Stomach (tissue), 9 donors: ENCODE measurements around the gene KSR2. TPM values are rescaled to one million over a fixed set of nuclear protein-coding genes. Genes with fewer than 3 reads are reported as not detected.

Experiments used
- DNase-seq, 2 donors: peaks; one replicate each; pipeline versions ENCODE4 v3.0.0 to v3.0.0-alpha.2; 2013 to 2019
- H3K27ac ChIP-seq, 5 donors: fragments of 200-600 bp in 4 of 5; sonication (generic) in 4 of 5; one replicate each; pipeline ENCODE4 v1.5.1; 2013 to 2019; ENCODE audit warnings: mild to moderate bottlenecking in 1 of 5, moderate library complexity in 1 of 5
- H3K27me3 ChIP-seq, 3 donors: fragments of 200-600 bp; sonication (generic); one replicate each; pipeline ENCODE4 v1.5.1; 2017 to 2019; ENCODE audit warnings: mixed run types in 1 of 3
- H3K36me3 ChIP-seq, 4 donors: fragments of 200-600 bp; sonication (generic); 1 replicate in 3 of 4; 2 replicates in 1 of 4; pipeline ENCODE4 v1.5.1; 2016 to 2019
- H3K4me1 ChIP-seq, 4 donors: fragments of 200-600 bp; sonication (generic); one replicate each; pipeline ENCODE4 v1.5.1; 2016 to 2019
- H3K4me3 ChIP-seq, 4 donors: fragments of 200-600 bp; sonication (generic) in 3 of 4; one replicate each; pipeline ENCODE4 v1.5.1; 2016 to 2019; ENCODE audit warnings: mild to moderate bottlenecking in 1 of 4
- H3K9me3 ChIP-seq, 4 donors: fragments of 200-600 bp; sonication (generic); one replicate each; pipeline ENCODE4 v1.5.1; 2016 to 2019
- CTCF ChIP-seq, 7 experiments: fragments of 450-650 bp in 4 of 7; fragments of 200-600 bp in 3 of 7; sonication (generic) in 3 of 7; IDR thresholded peaks; one replicate each; pipeline ENCODE4 v1.5.1; 2016 to 2019; ENCODE audit warnings: antibody characterized with exemption in 7 of 7, control low read depth in 2 of 7, mild to moderate bottlenecking in 1 of 7
- EP300 ChIP-seq: sonication (generic); formaldehyde crosslinking; IDR thresholded peaks from one replicate; pipeline ENCODE4 v1.6.1; 2017; ENCODE audit warnings: antibody characterized with exemption
- POLR2A ChIP-seq, 4 donors: fragments of 450-650 bp; IDR thresholded peaks; one replicate each; pipeline ENCODE4 v1.6.1; 2016; ENCODE audit warnings: antibody characterized with exemption in 4 of 4, control low read depth in 2 of 4, mild to moderate bottlenecking in 1 of 4, moderate library complexity in 1 of 4
- POLR2AphosphoS5 ChIP-seq, 3 donors: sonication (generic); formaldehyde crosslinking; IDR thresholded peaks; one replicate each; pipeline ENCODE4 v1.6.1; 2016; ENCODE audit warnings: antibody characterized with exemption in 3 of 3
- WGBS, 5 donors: extraction: QIAGEN DNeasy Blood & Tissue Kit in 3 of 5; methylation state at CpG; one replicate each; pipeline versions ENCODE4 v1.1.5 to v1.1.7; 2013 to 2018; 5-methylcytosine and 5-hydroxymethylcytosine counted together
- intact Hi-C: fragments of 100-400 bp; cut with DNase I; formaldehyde crosslinking; loops from one replicate; pipeline ENCODE4 v1.15.1; 2023; ENCODE audit warnings: low total_unique reads
- polyA plus RNA-seq, 3 donors: library from polyadenylated mRNA; stranded (reverse); fragments of 200-250 nt; gene quantifications; one replicate each; pipeline ENCODE4 v1.2.3, GENCODE V29; 2013
- total RNA-seq, 5 donors: library from RNA; depleted of rRNA; stranded (reverse); fragments of >200 nt; gene quantifications; one replicate each; pipeline versions ENCODE4 v1.1.0 to v1.2.3, GENCODE V29; 2014 to 2016
- donor health status: healthy with polysubstance abuse.
- donor health status: Bipolar disorder and iron deficiency.
- donor health status: healthy.

The KSR2 gene
- total and polyA plus RNA-seq, 8 donors, result 0.03 to 1.4 (median 0.26) TPM; not detected in 2

- no peaks in the 10 kb centered on the region for H3K4me1 ChIP-seq
- no peaks in the 10 kb centered on the region for H3K9me3 ChIP-seq
- H3K27ac ChIP-seq, result no peak overlapping the region
- peak in 1 of 2 donors; percentile 7 for DNase-seq
- no peaks in the 10 kb centered on the region for H3K27me3 ChIP-seq
- no peak for TF ChIP-seq CTCF (IDR thresholded peaks at IDR 0.05)
- no peak for TF ChIP-seq POLR2AphosphoS5 (IDR thresholded peaks at IDR 0.05)
- no peak for TF ChIP-seq POLR2A (IDR thresholded peaks at IDR 0.05)
- no peak for TF ChIP-seq EP300
- 66 to 80% (median 72%) methylated on average over 4 of the region's 4 CpGs for WGBS, 5 donors
- H3K36me3 ChIP-seq, result no peaks in the 10 kb centered on the region
- intact Hi-C loops, result no loop called here
- no peak overlapping the region for H3K4me3 ChIP-seq
These were observed 266.0 kb downstream of the KSR2 start for GRCh38 chr12:117702741-117703140.

GRCh38 chr12:117699575-117699974 is 269.2 kb downstream of the KSR2 start:
- Histone ChIP-seq H3K4me1 (no peaks in the 10 kb centered on the region), H3K4me3 (no peak overlapping the region), H3K27ac (no peak overlapping the region), H3K27me3 (no peaks in the 10 kb centered on the region), H3K36me3 (no peaks in the 10 kb centered on the region), H3K9me3 (no peaks in the 10 kb centered on the region)
- DNase-seq, result no peak
- TF ChIP-seq EP300 (no peak), POLR2A (IDR thresholded peaks at IDR 0.05) (no peak), CTCF (IDR thresholded peaks at IDR 0.05) (no peak), POLR2AphosphoS5 (IDR thresholded peaks at IDR 0.05) (no peak)
- WGBS, 5 donors, result 69 to 91% (median 85%) methylated on average over 5 of the region's 5 CpGs
- intact Hi-C loops, result no loop called here

- no peak for TF ChIP-seq EP300
- no peak for TF ChIP-seq POLR2A (IDR thresholded peaks at IDR 0.05)
- no peak for TF ChIP-seq CTCF (IDR thresholded peaks at IDR 0.05)
- no peak for TF ChIP-seq POLR2AphosphoS5 (IDR thresholded peaks at IDR 0.05)
- no peak overlapping the region for H3K4me3 ChIP-seq
- whole genome bisulfite sequencing, 5 donors, result 90 to 98% (median 95%) methylated on average over 1 of the region's 1 CpG
- peaks cover 0 to 3% (median 0%) of the 10 kb centered on the region in 4 donors for H3K9me3 ChIP-seq
- H3K27me3 ChIP-seq, result no peaks in the 10 kb centered on the region
- no peak for DNase-seq
- no peak overlapping the region for H3K27ac ChIP-seq
- H3K4me1 ChIP-seq, result no peaks in the 10 kb centered on the region
- no peaks in the 10 kb centered on the region for H3K36me3 ChIP-seq
- intact Hi-C loops, result no loop called here
These were observed 269.7 kb downstream of the KSR2 start for GRCh38 chr12:117699118-117699517.

GRCh38 chr12:117695956-117696355 is 272.8 kb downstream of the KSR2 start:
- DNase-seq, result no peak
- Histone ChIP-seq H3K9me3 (peaks cover 0 to 18% (median 0%) of the 10 kb centered on the region in 4 donors), H3K36me3 (no peaks in the 10 kb centered on the region), H3K27me3 (no peaks in the 10 kb centered on the region), H3K4me1 (no peaks in the 10 kb centered on the region), H3K27ac (no peak overlapping the region), H3K4me3 (no peak overlapping the region)
- TF ChIP-seq POLR2AphosphoS5 (IDR thresholded peaks at IDR 0.05), result no peak
- no peak for TF ChIP-seq EP300
- no peak for TF ChIP-seq CTCF (IDR thresholded peaks at IDR 0.05)
- no peak for TF ChIP-seq POLR2A (IDR thresholded peaks at IDR 0.05)
- 78 to 89% (median 82%) methylated on average over 6 of the region's 6 CpGs for WGBS, 5 donors
- intact Hi-C loops, result no loop called here
